ENCODE results near the gene RTTN. TPM values are rescaled to one million over a fixed set of nuclear protein-coding genes. Genes with fewer than 3 reads are reported as not detected.
"Not testable (repeated sequence)": the region's sequence is repeated elsewhere in the genome, so short reads cannot be mapped to it uniquely, and the experiment has no call there.

The RTTN gene
- total RNA-seq, 2 experiments from 2014 or later = 19.8 to 29.7 TPM

DNA sequence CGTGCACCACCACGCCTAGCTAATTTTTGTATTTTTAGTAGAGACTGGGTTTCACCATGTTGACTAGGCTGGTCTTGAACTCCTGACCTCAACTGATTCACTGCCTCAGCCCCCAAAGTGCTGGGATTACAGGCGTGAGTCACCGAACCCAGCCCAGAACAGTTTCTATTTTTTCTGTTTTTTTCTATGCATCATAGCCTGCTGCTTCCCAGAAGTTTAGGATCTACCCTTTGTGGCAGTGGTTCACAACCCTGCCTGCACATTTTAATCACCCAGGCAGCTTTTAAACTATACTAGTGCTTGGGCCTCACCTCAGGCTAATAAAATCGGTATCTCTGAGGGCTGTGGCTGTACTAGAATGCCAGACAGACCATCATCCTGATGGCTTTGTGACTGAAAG is 43.6 kb upstream of the RTTN start:
- no peak for TF ChIP-seq EZH2phosphoT487 (IDR thresholded peaks at IDR 0.05; ENCODE audit: borderline replicate concordance, low read depth, low read length)
- TF ChIP-seq, protein P1, sequence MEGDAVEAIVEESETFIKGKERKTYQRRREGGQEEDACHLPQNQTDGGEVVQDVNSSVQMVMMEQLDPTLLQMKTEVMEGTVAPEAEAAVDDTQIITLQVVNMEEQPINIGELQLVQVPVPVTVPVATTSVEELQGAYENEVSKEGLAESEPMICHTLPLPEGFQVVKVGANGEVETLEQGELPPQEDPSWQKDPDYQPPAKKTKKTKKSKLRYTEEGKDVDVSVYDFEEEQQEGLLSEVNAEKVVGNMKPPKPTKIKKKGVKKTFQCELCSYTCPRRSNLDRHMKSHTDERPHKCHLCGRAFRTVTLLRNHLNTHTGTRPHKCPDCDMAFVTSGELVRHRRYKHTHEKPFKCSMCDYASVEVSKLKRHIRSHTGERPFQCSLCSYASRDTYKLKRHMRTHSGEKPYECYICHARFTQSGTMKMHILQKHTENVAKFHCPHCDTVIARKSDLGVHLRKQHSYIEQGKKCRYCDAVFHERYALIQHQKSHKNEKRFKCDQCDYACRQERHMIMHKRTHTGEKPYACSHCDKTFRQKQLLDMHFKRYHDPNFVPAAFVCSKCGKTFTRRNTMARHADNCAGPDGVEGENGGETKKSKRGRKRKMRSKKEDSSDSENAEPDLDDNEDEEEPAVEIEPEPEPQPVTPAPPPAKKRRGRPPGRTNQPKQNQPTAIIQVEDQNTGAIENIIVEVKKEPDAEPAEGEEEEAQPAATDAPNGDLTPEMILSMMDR (conservative IDR thresholded peaks at IDR 0.05; ENCODE audit: low read length) = no peak
- DNase-seq (ENCODE audit: low spot score) = no peak
- Histone ChIP-seq H3K27ac (ENCODE audit: low read depth, low read length, poor library complexity, severe bottlenecking) (no peak overlapping the region), H2AFZ (ENCODE audit: low read length) (no peak overlapping the region), H3K4me1 (ENCODE audit: insufficient read depth, low read length, poor library complexity, severe bottlenecking) (no peaks in the 10 kb centered on the region), H3K79me2 (ENCODE audit: insufficient read depth, low read depth, low read length) (no peaks in the 10 kb centered on the region), H3K4me2 (ENCODE audit: low read length) (no peak overlapping the region), H4K20me1 (ENCODE audit: insufficient read depth, low read length) (no peaks in the 10 kb centered on the region), H3K4me3 (ENCODE audit: low read depth, low read length, poor library complexity, severe bottlenecking) (no peak overlapping the region), H3K9me2 (ENCODE audit: insufficient read depth, low read length) (no peaks in the 10 kb centered on the region), H3K36me3 (ENCODE audit: insufficient read depth, low read length) (no peaks in the 10 kb centered on the region), H3K9me3 (ENCODE audit: low read length) (no peaks in the 10 kb centered on the region)
- CTCF ChIA-PET (ENCODE audit: unreplicated experiment) = no interaction called here
- intact Hi-C loops (cut with micrococcal nuclease; ENCODE audit: unreplicated experiment) = no loop called here
- POLR2A ChIA-PET = no interaction called here
- no TSS peak for BruUV-seq (replicated peaks)

DNA sequence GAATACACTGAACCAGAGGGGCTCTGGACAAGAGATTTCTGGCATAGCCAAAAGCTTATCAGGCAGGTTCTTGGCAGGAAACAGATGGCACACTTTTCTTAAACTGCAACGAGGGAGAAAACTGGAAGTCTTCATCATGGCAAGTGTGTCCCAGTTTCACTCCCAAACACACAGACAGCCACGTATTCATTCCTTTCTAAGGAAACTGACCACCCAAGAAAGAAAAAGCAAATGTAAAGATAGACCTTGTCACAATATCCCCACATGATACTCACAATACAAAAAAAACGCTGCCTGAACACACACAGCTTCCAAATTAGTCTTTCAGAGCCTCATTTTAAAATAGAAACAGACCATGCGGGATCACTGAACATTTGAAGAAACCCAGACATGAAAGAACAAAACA is 40.6 kb upstream of the RTTN start:
- H3K79me2 ChIP-seq (ENCODE audit: insufficient read depth, low read depth, low read length) = no peaks in the 10 kb centered on the region
- no peak overlapping the region for H3K4me2 ChIP-seq (ENCODE audit: low read length)
- no peaks in the 10 kb centered on the region for H3K36me3 ChIP-seq (ENCODE audit: insufficient read depth, low read length)
- no peaks in the 10 kb centered on the region for H4K20me1 ChIP-seq (ENCODE audit: insufficient read depth, low read length)
- no peak for TF ChIP-seq EZH2phosphoT487 (IDR thresholded peaks at IDR 0.05; ENCODE audit: borderline replicate concordance, low read depth, low read length)
- TF ChIP-seq, protein P1 (conservative IDR thresholded peaks at IDR 0.05; ENCODE audit: low read length) = no peak
- no peak overlapping the region for H3K4me3 ChIP-seq (ENCODE audit: low read depth, low read length, poor library complexity, severe bottlenecking)
- intact Hi-C loops (cut with micrococcal nuclease; ENCODE audit: unreplicated experiment) = no loop called here
- no peak for DNase-seq (ENCODE audit: low spot score)
- no TSS peak for BruUV-seq (replicated peaks)
- no peaks in the 10 kb centered on the region for H3K9me3 ChIP-seq (ENCODE audit: low read length)
- no peaks in the 10 kb centered on the region for H3K4me1 ChIP-seq (ENCODE audit: insufficient read depth, low read length, poor library complexity, severe bottlenecking)
- ChIA-PET CTCF (ENCODE audit: unreplicated experiment) (no interaction called here), POLR2A (interaction anchor here (0.7 kb wide), 2 partner anchors 151 to 1969 kb away, joined by 3 to 5 read pairs; no protein-coding TSS in a partner anchor)
- H3K27ac ChIP-seq (ENCODE audit: low read depth, low read length, poor library complexity, severe bottlenecking) = no peak overlapping the region
- no peak overlapping the region for H2AFZ ChIP-seq (ENCODE audit: low read length)
- H3K9me2 ChIP-seq (ENCODE audit: insufficient read depth, low read length) = no peaks in the 10 kb centered on the region

GRCh38 chr18:70243131-70243929 is 37.8 kb upstream of the RTTN start:
- intact Hi-C loops (cut with micrococcal nuclease; ENCODE audit: unreplicated experiment) = no loop called here
- DNase-seq (ENCODE audit: low spot score) = no peak
- Histone ChIP-seq H3K4me1 (ENCODE audit: insufficient read depth, low read length, poor library complexity, severe bottlenecking) (no peaks in the 10 kb centered on the region), H3K9me3 (ENCODE audit: low read length) (no peaks in the 10 kb centered on the region), H3K4me3 (ENCODE audit: low read depth, low read length, poor library complexity, severe bottlenecking) (no peak overlapping the region), H4K20me1 (ENCODE audit: insufficient read depth, low read length) (no peaks in the 10 kb centered on the region), H2AFZ (ENCODE audit: low read length) (no peak overlapping the region), H3K9me2 (ENCODE audit: insufficient read depth, low read length) (no peaks in the 10 kb centered on the region), H3K4me2 (ENCODE audit: low read length) (no peak overlapping the region), H3K27ac (ENCODE audit: low read depth, low read length, poor library complexity, severe bottlenecking) (no peak overlapping the region), H3K36me3 (ENCODE audit: insufficient read depth, low read length) (no peaks in the 10 kb centered on the region), H3K79me2 (ENCODE audit: insufficient read depth, low read depth, low read length) (no peaks in the 10 kb centered on the region)
- no TSS peak for BruUV-seq (replicated peaks)
- TF ChIP-seq, protein P1 (conservative IDR thresholded peaks at IDR 0.05; ENCODE audit: low read length) = no peak
- TF ChIP-seq EZH2phosphoT487 (IDR thresholded peaks at IDR 0.05; ENCODE audit: borderline replicate concordance, low read depth, low read length) = no peak
- ChIA-PET POLR2A (no interaction called here), CTCF (ENCODE audit: unreplicated experiment) (no interaction called here)

GRCh38 chr18:70236921-70237320 is 31.4 kb upstream of the RTTN start:
- intact Hi-C loops (cut with micrococcal nuclease; ENCODE audit: unreplicated experiment); POLR2A ChIA-PET; H3K4me3 ChIP-seq (ENCODE audit: low read depth, low read length, poor library complexity, severe bottlenecking); BruUV-seq (replicated peaks); H3K4me1 ChIP-seq (ENCODE audit: insufficient read depth, low read length, poor library complexity, severe bottlenecking); H3K79me2 ChIP-seq (ENCODE audit: insufficient read depth, low read depth, low read length); H3K9me3 ChIP-seq (ENCODE audit: low read length); H3K27ac ChIP-seq (ENCODE audit: low read depth, low read length, poor library complexity, severe bottlenecking); H4K20me1 ChIP-seq (ENCODE audit: insufficient read depth, low read length); H3K4me2 ChIP-seq (ENCODE audit: low read length); CTCF ChIA-PET (ENCODE audit: unreplicated experiment); H2AFZ ChIP-seq (ENCODE audit: low read length); H3K36me3 ChIP-seq (ENCODE audit: insufficient read depth, low read length); DNase-seq (ENCODE audit: low spot score); H3K9me2 ChIP-seq (ENCODE audit: insufficient read depth, low read length): not testable (repeated sequence)

All from OCI-LY7 (cell line).